H1 (cell line): ENCODE results near the gene SEMA6A. TPM values are rescaled to one million over a fixed set of nuclear protein-coding genes. Genes with fewer than 3 reads are reported as not detected.

Source experiments
- SP2 ChIP-seq: IDR thresholded peaks from 2 replicates; pipeline ENCODE4 v1.6.1; 2012; ENCODE audit warnings: mild to moderate bottlenecking, low read length, inconsistent platforms
- ZNF274 ChIP-seq: IDR thresholded peaks from 2 replicates; pipeline ENCODE4 v1.7.0; 2012; ENCODE audit warnings: low read length, borderline replicate concordance; ENCODE audit errors: extremely low read depth
- polyA plus RNA-seq, 7 experiments: library from polyadenylated mRNA; depleted of rRNA in 3 of 7; stranded (reverse) in 5 of 7; unstranded in 2 of 7; fragments of >200 nt in 5 of 7; fragments of 200-250 nt in 2 of 7; gene quantifications; 1 replicate in 5 of 7; 2 replicates in 1 of 7; 4 replicates in 1 of 7; pipeline versions ENCODE4 v1.2.1 to v1.2.3, GENCODE V29; 2011 to 2013; ENCODE audit warnings: missing spikeins in 2 of 7, mixed read lengths in 2 of 7
- total RNA-seq: library from RNA; stranded (reverse); fragmentation: NEBNext Ultra II Directional; extraction: Animal tissue kit (Norgen Biotek cat#: 25700); gene quantifications from 2 replicates; pipeline ENCODE4 v1.2.1, GENCODE V29; 2021

Gene SEMA6A
- total and polyA plus RNA-seq, 2 of the 8 experiments (the other 6 are each of a cell fraction or from before 2014, with no cell fraction given) = 78.3 to 277 TPM

GRCh38 chr5:116439905-116440304, 134.7 kb downstream of the SEMA6A start (continued):
- TF ChIP-seq SP2 = no peak
- no peak for TF ChIP-seq ZNF274
